Suprapubic skin (tissue), 3 donors: ENCODE data around the gene LRRC53.

ENCODE experiments used
- POLR2AphosphoS5 ChIP-seq, 3 donors: sonication (generic); formaldehyde crosslinking; IDR thresholded peaks; one replicate each; pipeline ENCODE4 v1.6.1; 2017; ENCODE audit warnings: antibody characterized with exemption in 3 of 3
- TF ChIP-seq, protein P1 (sequence below), 2 donors: fragments of 200-600 bp in 1 of 2; fragments of 450-650 bp in 1 of 2; sonication (generic) in 1 of 2; IDR thresholded peaks; one replicate each; pipeline ENCODE4 v1.5.1; 2016 to 2019; ENCODE audit warnings: antibody characterized with exemption in 2 of 2, mild to moderate bottlenecking in 1 of 2, moderate library complexity in 1 of 2

DNA sequence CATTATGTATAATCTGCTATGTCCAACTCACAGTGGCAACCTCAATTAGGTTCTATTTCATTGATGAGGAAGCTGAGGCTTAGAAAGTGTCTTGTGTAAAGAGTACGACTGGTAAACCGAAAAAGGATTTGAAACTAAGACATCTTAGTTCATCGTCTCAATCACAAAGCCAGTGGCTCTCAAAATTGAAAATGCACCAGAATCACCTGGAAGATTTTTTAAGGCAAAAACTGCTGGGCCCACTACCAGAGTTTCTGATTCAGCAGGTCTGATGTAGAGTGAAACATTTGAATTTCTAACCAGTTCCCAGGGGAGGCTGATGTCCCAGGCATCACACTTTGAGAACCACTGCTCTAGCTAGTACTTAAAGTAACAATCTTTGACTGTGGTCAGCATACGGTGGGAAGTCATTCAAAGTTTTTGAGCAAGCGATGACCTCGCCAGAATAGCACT, 5.2 kb upstream of the LRRC53 start:
- TF ChIP-seq, protein P1, sequence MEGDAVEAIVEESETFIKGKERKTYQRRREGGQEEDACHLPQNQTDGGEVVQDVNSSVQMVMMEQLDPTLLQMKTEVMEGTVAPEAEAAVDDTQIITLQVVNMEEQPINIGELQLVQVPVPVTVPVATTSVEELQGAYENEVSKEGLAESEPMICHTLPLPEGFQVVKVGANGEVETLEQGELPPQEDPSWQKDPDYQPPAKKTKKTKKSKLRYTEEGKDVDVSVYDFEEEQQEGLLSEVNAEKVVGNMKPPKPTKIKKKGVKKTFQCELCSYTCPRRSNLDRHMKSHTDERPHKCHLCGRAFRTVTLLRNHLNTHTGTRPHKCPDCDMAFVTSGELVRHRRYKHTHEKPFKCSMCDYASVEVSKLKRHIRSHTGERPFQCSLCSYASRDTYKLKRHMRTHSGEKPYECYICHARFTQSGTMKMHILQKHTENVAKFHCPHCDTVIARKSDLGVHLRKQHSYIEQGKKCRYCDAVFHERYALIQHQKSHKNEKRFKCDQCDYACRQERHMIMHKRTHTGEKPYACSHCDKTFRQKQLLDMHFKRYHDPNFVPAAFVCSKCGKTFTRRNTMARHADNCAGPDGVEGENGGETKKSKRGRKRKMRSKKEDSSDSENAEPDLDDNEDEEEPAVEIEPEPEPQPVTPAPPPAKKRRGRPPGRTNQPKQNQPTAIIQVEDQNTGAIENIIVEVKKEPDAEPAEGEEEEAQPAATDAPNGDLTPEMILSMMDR (IDR thresholded peaks at IDR 0.05): no peak
- TF ChIP-seq POLR2AphosphoS5 (IDR thresholded peaks at IDR 0.05): no peak
